Activated CD8-positive, alpha-beta memory T cell treated with anti-CD3 and anti-CD28 coated beads, Interleukin-2, amount 10 ng/mL, durations not matched to agents 7 days and 5 days (primary cell): ENCODE measurements around the gene OR56B1. TPM values are rescaled to one million over a fixed set of nuclear protein-coding genes. Genes with fewer than 3 reads are reported as not detected.

Source experiments
- ATAC-seq: fragments of 150-1000 bp; cut with Tn5 transposase; one replicate; pipeline ENCODE4 v1.10.0; 2021; ENCODE audit warnings: moderate library complexity
- CTCF ChIA-PET: fragments of 350-600 bp; sonication (Branson Sonifier 250); formaldehyde crosslinking; loops from one replicate; lab custom pipeline; 2021; ENCODE audit warnings: antibody characterized with exemption; lab: Charles Lee
- DNase-seq: peaks from one replicate; pipeline ENCODE4 v3.0.0-alpha.2; 2020
- H3K27ac Mint-ChIP-seq: one replicate; pipeline ENCODE4 v1.8.0; 2021; ENCODE audit warnings: mild to moderate bottlenecking, mixed read lengths
- H3K27me3 Mint-ChIP-seq: one replicate; pipeline ENCODE4 v1.8.0; 2021; ENCODE audit warnings: mixed read lengths
- H3K36me3 Mint-ChIP-seq: one replicate; pipeline ENCODE4 v1.8.0; 2021; ENCODE audit warnings: mild to moderate bottlenecking, mixed read lengths
- H3K4me1 Mint-ChIP-seq: one replicate; pipeline ENCODE4 v1.8.0; 2021; ENCODE audit warnings: mixed read lengths
- H3K4me3 Mint-ChIP-seq: one replicate; pipeline ENCODE4 v1.8.0; 2021; ENCODE audit warnings: mild to moderate bottlenecking, moderate library complexity, mixed read lengths
- H3K9me3 Mint-ChIP-seq: one replicate; pipeline ENCODE4 v1.8.0; 2022; ENCODE audit warnings: low read depth, mixed read lengths
- total RNA-seq, 2 experiments: library from RNA; stranded (reverse); gene quantifications; one replicate each; pipeline ENCODE4 v1.2.3, GENCODE V29; 2021

Gene OR56B1
- total RNA-seq, 2 experiments from 2014 or later: 0.28 to 0.41 TPM

DNA sequence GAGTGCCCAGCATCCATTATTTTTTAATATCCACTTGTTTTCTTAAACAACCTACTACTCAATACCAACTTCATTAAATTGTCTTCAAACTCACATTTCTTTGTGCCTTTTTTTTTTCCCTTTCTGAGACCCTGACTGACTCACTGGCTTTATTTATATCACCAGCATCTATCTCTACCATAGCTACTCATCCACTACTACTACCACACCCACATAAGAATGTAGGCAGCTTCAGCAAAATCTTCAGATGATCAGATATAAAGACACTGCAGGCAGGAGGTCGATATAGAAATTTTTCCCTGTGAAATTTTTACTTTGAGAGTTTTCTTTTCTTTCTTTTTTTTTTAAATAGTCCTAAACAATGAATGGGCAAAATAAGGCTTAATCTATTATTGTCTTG, 2.2 kb downstream of the OR56B1 start:
- Mint-ChIP-seq H3K27ac (no peak overlapping the region), H3K36me3 (no peaks in the 10 kb centered on the region), H3K9me3 (no peaks in the 10 kb centered on the region), H3K27me3 (peaks cover 14% of the 10 kb centered on the region), H3K4me1 (no peaks in the 10 kb centered on the region), H3K4me3 (no peak overlapping the region)
- no peak for DNase-seq
- CTCF ChIA-PET: no interaction called here
- ATAC-seq: no peak

- no peak overlapping the region for H3K4me3 Mint-ChIP-seq
- DNase-seq (no peak), ATAC-seq (no peak)
- no peaks in the 10 kb centered on the region for H3K9me3 Mint-ChIP-seq
- no peak overlapping the region for H3K27ac Mint-ChIP-seq
- H3K27me3 Mint-ChIP-seq: peaks cover 28% of the 10 kb centered on the region
- H3K36me3 Mint-ChIP-seq: no peaks in the 10 kb centered on the region
- H3K4me1 Mint-ChIP-seq: no peaks in the 10 kb centered on the region
- CTCF ChIA-PET: no interaction called here
These were observed 10.4 kb downstream of the OR56B1 start for GRCh38 chr11:5746614-5747013.

- CTCF ChIA-PET: no interaction called here
- H3K27ac Mint-ChIP-seq: no peak overlapping the region
These were observed 13.6 kb downstream of the OR56B1 start for GRCh38 chr11:5749836-5750235.

GRCh38 chr11:5753943-5754342, 17.7 kb downstream of the OR56B1 start, which contains the start of gene OR52N4:
TSS of gene OR52N4 (plus strand) at chr11:5754243. CDS start at chr11:5754741, 498 bp downstream.
- Mint-ChIP-seq H3K27me3 (no peaks in the 10 kb centered on the region), H3K9me3 (no peaks in the 10 kb centered on the region), H3K36me3 (no peaks in the 10 kb centered on the region), H3K4me3 (no peak within 1 kb of the TSS), H3K4me1 (no peaks in the 10 kb centered on the region), H3K27ac (no peak within 1 kb of the TSS)
- ATAC-seq (no peak), DNase-seq (no peak)
- CTCF ChIA-PET: no interaction called here

More at GRCh38 chr11:5749836-5750235, 13.6 kb downstream of the OR56B1 start:
- DNase-seq: no peak
- Mint-ChIP-seq H3K4me3 (no peak overlapping the region), H3K36me3 (no peaks in the 10 kb centered on the region), H3K9me3 (no peaks in the 10 kb centered on the region), H3K4me1 (no peaks in the 10 kb centered on the region), H3K27me3 (peaks cover 7% of the 10 kb centered on the region)
- no peak for ATAC-seq

GRCh38 chr11:5767056-5767455, 30.8 kb downstream of the OR56B1 start:
- ATAC-seq (no peak), DNase-seq (no peak)
- Mint-ChIP-seq H3K4me1 (no peaks in the 10 kb centered on the region), H3K27ac (no peak overlapping the region), H3K4me3 (no peak overlapping the region), H3K27me3 (no peaks in the 10 kb centered on the region), H3K9me3 (no peaks in the 10 kb centered on the region), H3K36me3 (no peaks in the 10 kb centered on the region)
- CTCF ChIA-PET: no interaction called here

DNA sequence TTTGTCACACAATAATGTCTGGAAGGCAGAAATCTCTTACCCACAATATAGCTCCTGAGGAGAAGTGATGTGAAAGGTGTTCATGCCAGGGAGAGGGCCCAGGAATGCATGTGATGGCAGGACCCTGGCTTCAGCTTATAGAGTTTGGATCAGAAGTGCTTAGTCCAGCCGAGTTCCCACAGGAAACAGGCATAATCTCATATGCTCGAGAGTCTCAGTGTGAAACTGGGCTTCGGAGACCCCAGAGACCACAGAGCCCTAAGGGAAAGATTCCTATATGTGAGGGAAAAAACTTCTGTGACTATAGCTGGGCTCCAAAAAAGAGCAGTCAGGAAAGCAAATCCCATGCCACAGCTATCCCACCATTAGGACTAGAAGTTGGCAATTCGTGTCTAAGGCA, 47.0 kb downstream of the OR56B1 start, which contains the start of gene OR52N5:
Gene OR52N5 (minus strand): TSS at position 101 of the 400 bp plus-strand sequence. CDS start 4,721 bp downstream, outside the sequence.
- Mint-ChIP-seq H3K27me3 (peaks cover 29% of the 10 kb centered on the region), H3K27ac (no peak within 1 kb of the TSS), H3K9me3 (no peaks in the 10 kb centered on the region), H3K4me3 (no peak within 1 kb of the TSS), H3K36me3 (no peaks in the 10 kb centered on the region), H3K4me1 (no peaks in the 10 kb centered on the region)
- no peak for ATAC-seq
- CTCF ChIA-PET: no interaction called here
- no peak for DNase-seq

Other genes with a start within 250 kb of the OR56B1 start
- gene OR52D1, start 247.8 kb upstream of the OR56B1 start, total RNA-seq: not detected
- under 1 TPM in 1 of 2 experiments, not detected in 1; 0.12 TPM for gene UBQLN3, start 226.5 kb upstream of the OR56B1 start, total RNA-seq
- gene UBQLNL, start 219.7 kb upstream of the OR56B1 start, total RNA-seq: under 1 TPM; 0.19 to 0.55 TPM
- not detected for gene OR52H1, start 187.9 kb upstream of the OR56B1 start, total RNA-seq
- gene OR52B6, start 155.6 kb upstream of the OR56B1 start, total RNA-seq: not detected
- gene TRIM6, start 139.8 kb upstream of the OR56B1 start, total RNA-seq: 1 to 10 TPM in 1 of 2 experiments, under 1 TPM in 1; 0.37 to 1.5 TPM
- gene TRIM34, start 111.4 kb upstream of the OR56B1 start, total RNA-seq: 10 to 100 TPM; 13.1 to 16.1 TPM
- 10 to 100 TPM; 25.0 to 35.4 TPM for gene TRIM5, start 51.4 kb upstream of the OR56B1 start, total RNA-seq
- gene TRIM22, start 46.7 kb upstream of the OR56B1 start, total RNA-seq: 100 to 1,000 TPM; 139 to 238 TPM
- under 1 TPM; 0.23 to 0.67 TPM for gene OR52N4, start 17.8 kb downstream of the OR56B1 start, total RNA-seq
- gene OR52N5, start 46.9 kb downstream of the OR56B1 start, total RNA-seq: not detected
- not detected for gene OR52N1, start 54.8 kb downstream of the OR56B1 start, total RNA-seq
- not detected for gene OR52N2, start 72.5 kb downstream of the OR56B1 start, total RNA-seq
- not detected for gene OR52E6, start 105.4 kb downstream of the OR56B1 start, total RNA-seq
- not detected for gene OR52E8, start 121.2 kb downstream of the OR56B1 start, total RNA-seq
- gene OR52E4, start 144.2 kb downstream of the OR56B1 start, total RNA-seq: not detected
- gene OR52E5, start 156.8 kb downstream of the OR56B1 start, total RNA-seq: not detected
- gene OR56A3, start 205.8 kb downstream of the OR56B1 start, total RNA-seq: not detected
- gene OR56A5, start 232.0 kb downstream of the OR56B1 start, total RNA-seq: not detected